AG08396 (cell line): Measurements from ENCODE around the gene RGS3.
"Not testable (repeated sequence)": the region's sequence is repeated elsewhere in the genome, so short reads cannot be mapped to it uniquely, and the experiment has no call there.

ENCODE experiments used
- DNase-seq: peaks from one replicate; pipeline ENCODE4 v3.0.0; 2012; ENCODE audit warnings: low spot score, mixed read lengths

Gene RGS3

DNA sequence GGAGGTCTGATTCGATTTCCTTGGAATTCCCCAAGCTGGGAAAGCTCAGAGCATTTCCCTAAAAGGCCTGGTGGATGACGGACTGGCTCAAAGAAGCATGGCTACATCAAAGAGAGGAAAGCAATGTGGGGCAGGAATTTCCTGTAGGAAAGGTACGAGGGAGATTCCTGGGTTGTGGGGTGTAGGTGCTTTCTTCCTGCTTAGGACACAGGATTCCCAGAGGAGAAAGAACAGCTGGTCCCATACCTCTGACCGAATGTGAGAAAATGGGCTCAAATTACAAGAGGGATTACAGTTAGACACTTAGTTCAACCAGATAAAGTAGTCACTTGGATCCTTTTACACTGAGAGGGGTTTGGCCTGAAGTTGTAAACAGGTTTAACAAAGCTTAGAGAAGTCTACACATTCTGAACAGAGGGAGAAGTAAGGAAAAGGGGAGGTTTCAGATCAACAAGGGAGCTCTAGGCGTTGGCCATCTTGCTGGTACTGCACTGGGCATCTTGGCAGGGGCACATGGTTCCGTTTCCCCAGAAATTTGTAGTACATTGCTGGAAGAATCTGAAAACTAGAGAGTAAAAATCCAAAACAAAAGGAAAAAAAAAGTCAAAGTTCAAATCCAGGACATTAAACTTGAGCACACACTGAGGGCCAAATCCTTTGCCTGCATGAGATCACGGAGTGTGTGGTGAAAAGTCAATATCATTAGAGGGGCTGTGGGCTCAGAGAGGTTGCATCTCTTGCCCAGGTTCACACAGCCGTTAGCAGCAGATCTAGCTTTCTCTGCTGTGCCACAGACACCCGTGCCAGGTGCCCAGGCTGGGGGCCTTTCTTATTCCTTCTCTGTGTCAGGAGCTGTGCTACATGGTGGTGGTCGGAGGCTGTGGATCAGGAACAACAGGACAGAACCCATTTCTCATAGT, 171.3 kb downstream of the RGS3 start:
- DNase-seq, result no peak

DNA sequence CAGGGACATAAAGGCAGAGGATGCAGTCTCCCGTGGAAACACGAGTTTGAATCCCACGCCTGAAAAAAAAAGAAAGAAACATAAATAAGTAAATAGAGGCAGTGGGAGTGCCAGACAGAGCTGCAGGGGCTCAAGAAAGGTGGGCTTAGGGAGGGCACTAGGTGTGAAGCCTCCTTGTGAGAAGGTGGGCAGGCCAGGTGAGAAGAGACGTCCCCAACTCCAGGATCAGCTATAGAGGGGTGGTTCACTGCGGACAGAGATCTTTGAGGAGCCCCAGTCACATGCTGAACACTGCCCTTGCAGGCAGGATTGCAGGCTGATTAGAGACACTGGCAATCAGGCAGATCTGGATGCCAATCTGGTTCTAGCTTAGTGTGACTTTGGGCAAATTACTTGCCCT, 172.1 kb downstream of the RGS3 start:
- no peak for DNase-seq

DNA sequence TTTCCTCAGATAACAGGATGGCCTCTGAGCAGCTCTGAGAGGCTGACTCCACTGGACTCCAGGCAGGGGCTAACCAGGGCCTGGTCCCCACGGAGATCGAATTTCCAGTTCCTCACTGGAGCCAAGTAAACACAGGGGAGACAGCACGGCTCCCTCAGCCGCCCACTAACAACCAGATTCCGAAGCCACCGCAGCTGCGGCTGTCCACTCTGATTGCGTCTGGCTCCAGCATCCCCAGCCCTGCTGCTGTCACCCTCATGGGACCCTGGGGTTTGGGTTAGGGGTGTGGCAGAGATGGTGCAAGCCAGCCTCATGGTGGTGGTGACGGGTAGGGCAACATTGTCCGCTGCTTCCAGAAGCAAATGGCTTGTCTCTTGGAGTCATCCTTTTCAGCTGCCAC, 172.6 kb downstream of the RGS3 start:
- peak; percentile 78 for DNase-seq

DNA sequence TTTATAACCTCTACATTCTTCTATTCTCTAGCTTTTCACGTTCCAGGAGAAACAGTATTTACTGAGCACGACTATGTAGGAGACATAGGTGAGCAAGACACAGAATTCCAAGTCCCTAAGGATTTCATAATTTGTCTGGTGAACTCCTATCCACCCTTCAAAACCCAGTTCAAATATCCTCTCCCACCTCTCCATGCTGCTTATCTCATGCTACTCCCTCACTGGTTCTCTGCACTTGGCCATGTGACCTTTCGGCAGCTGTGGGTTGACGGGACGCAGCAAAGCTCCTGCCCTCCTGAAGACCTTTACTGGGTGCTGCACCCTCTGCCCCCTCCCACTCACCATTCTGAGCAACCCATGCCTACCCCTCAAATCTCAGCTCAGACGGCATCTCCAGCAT, 173.2 kb downstream of the RGS3 start:
- no peak for DNase-seq

DNA sequence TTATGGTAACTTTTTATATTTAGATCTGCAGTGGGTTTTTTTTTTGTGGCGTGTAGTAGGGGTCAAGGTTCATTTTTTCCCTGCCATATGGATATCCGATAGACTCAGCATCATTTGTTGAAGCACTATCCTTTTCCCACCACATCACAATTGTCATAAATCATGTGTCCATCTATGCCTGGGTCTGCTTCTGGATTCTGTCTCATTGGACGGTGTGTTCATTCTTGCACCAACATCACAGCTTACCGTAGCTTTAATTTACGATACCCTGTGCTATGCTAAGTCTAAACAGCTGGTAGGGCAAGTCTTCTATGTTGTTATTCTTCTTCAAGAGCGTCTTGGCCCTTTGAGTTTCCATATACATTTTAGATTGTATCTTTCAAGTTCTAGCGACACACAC, 175.0 kb downstream of the RGS3 start:
- DNase-seq, result no peak

DNA sequence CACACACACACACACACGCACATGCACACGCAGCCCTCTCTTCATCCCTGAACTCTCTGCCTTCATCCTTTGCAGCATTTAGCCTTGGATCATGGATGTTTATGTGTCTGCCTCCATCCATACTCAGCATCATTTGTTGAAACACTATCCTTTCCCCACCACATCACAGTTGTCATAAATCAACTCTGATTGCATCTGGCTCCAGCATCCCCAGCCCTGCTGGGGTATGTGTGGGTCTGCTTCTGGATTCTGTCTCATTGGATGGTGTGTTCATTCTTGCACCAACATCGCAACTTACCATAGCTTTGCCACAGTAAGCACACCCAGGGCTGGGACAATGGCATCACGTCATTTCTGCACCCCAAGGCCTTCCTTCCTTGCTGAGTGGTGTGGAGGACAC, 175.4 kb downstream of the RGS3 start:
- no peak for DNase-seq

DNA sequence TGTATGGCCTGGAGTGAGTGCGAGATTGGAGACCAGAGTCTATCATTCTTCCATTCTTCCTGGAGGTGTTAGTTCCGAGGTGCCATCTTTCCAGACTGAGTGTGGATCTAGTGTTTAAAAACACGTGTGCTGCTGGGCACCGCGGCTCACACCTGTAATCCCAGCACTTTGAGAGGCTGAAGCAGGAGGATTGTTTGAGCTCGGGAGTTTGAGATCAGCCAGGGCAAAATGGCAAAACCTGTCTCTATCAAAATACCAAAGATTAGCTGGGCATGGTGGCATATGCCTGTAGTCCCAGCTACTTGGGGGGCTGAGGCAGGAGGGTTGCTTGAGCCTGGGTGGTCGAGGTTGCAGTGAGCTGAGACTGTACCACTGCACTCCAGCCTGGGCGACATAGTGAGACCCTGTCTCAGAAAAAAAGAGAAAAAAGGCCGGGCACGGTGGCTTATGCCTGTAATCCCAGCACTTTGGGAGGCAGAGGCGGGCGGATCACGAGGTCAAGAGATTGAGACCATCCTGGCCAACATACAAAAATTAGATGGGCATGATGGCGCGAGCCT, 176.0 kb downstream of the RGS3 start:
- DNase-seq, result not testable (repeated sequence)

DNA sequence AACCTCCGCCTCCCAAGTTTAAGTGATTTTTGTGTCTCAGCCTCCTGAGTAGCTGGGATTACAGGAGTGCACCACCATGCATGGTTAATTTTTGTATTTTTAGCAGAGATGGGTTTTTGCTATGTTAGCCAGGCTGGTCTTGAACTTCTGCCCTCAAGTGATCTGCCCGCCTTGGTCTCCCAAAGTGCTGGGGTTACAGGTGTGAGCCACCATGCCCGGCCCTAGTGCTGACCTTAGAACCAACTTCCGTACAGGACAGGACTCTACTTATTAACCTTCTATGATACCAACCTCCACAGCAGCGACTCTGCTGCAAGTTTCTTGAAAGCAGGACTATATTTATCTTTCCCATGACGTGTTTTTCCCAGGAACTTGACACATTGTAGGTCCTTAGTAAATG, 176.9 kb downstream of the RGS3 start:
- no peak for DNase-seq

DNA sequence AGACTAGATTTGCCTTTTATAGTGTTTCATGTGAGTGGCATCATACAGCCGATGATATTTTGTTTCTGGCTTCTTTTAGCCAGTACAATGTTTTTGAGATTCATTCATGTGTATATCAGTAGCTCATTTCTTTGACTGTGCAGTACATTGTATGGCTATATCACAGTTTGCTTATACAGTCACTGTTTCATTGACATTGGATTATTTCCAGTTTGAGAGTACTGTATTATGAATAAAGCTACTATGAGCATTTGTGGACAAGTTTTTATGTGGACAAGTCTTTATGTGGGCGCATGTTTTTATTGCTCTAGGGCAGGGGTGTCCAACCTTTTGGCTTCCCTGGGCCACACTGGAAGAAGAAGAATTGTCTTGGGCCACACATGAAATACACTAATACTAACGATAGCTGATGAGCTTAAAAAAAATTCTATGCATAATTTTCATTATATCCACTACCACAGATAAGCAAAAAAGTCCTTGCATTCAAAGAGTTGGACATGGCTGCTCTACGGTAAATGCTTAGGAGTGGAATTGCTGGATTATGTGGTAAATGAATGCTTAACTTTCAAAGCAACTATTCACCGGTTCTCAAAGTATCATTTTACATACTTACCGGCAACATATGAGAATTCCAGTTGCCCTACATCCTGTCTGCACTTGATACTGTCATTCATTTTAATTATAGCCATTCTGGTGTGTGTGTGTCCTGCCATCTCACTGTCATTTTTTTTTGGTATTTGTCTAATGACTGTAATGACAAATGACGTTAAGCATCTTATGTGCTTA, 177.8 kb downstream of the RGS3 start:
- DNase-seq, result no peak

DNA sequence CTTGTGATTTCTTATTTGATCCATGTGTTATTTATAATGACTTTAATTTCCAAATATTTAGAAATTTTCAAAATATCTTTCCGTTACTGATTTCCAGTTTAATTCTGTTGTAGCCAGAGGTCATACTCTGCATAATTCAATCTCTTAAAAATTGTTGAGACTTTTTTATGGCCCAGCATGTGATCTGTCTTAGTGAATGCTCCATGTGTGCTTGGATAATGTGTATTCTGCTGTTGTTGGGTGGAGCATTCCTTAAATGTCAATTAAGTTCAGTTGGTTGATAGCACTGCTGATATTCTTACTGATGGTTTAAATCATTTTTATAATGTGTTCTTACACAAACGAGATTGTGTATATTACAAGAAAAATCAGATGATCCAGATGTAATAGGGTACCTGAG, 180.8 kb downstream of the RGS3 start:
- no peak for DNase-seq

DNA sequence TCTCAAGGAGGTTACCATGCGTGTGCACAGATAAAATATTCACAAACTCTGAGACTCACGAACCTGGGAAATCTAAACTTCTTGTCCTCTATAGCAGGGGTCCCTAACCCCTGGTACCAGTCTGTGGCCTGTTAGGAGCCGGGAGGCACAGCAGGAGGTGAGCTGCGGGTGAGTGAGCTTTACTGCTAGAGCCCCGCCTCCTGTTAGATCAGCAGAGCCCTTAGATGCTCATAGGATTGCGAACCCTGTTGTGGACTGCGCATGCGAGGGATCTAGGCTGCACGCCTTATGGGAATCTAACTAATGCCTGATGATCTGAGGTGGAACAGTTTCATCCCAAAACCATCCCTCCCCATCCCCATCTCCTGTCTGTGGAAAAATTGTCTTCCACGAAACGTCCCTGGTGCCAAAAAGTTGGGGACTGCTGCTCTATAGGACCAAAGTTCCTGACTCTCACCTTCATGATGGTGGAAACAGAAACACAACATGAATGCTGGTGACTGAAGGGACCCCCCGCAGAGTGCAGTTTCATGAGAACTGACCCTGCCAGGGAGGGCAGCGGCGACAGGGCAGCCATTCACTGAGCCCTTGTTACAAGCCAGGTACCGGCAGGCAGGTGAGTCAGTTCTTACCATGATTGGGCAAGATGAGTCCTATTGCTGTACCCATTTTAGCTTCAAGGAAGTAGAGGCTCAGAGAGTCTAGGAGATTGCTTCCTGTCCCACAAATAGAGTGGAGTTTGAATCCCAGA, 181.9 kb downstream of the RGS3 start:
- no peak for DNase-seq

DNA sequence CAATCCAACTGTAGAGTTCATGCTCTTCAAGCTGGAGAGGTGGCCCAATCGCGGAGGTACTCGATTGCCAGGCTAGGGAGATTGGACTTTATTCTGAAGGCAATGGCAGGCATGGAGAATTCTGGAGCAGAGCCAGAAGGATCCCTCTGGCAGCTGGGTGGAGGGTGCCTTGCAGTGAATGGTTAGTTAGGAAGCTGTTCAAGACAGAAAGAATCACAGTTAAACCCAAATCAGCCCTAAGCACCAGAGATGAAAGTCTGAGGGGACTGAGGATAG, 182.4 kb downstream of the RGS3 start:
- DNase-seq, result no peak

DNA sequence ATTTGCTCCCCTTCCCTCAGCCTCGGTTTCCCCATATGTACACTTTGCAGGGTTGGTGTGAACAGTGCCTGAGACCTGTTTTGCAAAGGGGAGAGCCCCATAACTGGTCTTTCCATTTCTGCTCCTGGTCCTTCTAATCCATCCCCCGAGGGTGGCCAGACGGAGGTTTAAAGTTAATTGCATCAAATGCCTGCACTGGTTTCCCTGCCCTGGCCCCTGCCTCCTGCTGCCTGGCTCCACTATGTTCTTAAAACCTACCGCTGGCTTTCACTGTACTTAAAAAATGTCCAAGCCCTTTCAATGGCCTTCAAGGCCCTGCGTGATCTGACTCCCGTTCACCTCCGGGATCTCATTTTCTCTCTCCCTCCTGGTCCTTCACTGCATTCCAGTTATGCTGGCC, 183.0 kb downstream of the RGS3 start:
- DNase-seq, result no peak
